Activated B cell treated with CpG ODN at 0.5 μM for 24 hours (primary cell): ENCODE data around the gene MAP3K1. TPM values are rescaled to one million over a fixed set of nuclear protein-coding genes. Genes with fewer than 3 reads are reported as not detected.
"Not testable (repeated sequence)": the region's sequence is repeated elsewhere in the genome, so short reads cannot be mapped to it uniquely, and the experiment has no call there.

Source experiments
- ATAC-seq: fragments of 200-7000 bp; cut with Tn5 transposase; one replicate; pipeline ENCODE4 v1.10.0; 2021; ENCODE audit warnings: low read depth, mild to moderate bottlenecking, moderate library complexity
- CTCF ChIA-PET: fragments of 350-600 bp; sonication (Branson Sonifier 250); formaldehyde crosslinking; loops from one replicate; lab custom pipeline; 2021; ENCODE audit warnings: antibody characterized with exemption; lab: Charles Lee
- POLR2A ChIA-PET: fragments of 350-600 bp; sonication (Branson Sonifier 250); formaldehyde crosslinking; loops from one replicate; lab custom pipeline; 2021; ENCODE audit warnings: antibody characterized with exemption; lab: Charles Lee
- DNase-seq: peaks from one replicate; pipeline ENCODE4 v3.0.0; 2022
- H3K27ac Mint-ChIP-seq: one replicate; pipeline ENCODE4 v1.8.0; 2020; ENCODE audit warnings: mixed read lengths
- H3K27me3 Mint-ChIP-seq: one replicate; pipeline ENCODE4 v1.8.0; 2021; ENCODE audit warnings: mixed read lengths
- H3K36me3 Mint-ChIP-seq: one replicate; pipeline ENCODE4 v1.8.0; 2021; ENCODE audit warnings: low read depth, mixed read lengths
- H3K4me1 Mint-ChIP-seq: one replicate; pipeline ENCODE4 v1.8.0; 2021; ENCODE audit warnings: mixed read lengths
- H3K4me3 Mint-ChIP-seq: one replicate; pipeline ENCODE4 v1.8.0; 2020; ENCODE audit warnings: mild to moderate bottlenecking, mixed read lengths
- H3K9me3 Mint-ChIP-seq: one replicate; pipeline ENCODE4 v1.8.0; 2020; ENCODE audit warnings: mixed read lengths
- CTCF ChIP-seq: fragments of 200-600 bp; IDR thresholded peaks from one replicate; pipeline ENCODE4 v1.8.0; 2022; ENCODE audit warnings: antibody characterized with exemption, mild to moderate bottlenecking
- intact Hi-C: fragments of 100-400 bp; cut with micrococcal nuclease; formaldehyde crosslinking; loops from one replicate; pipeline ENCODE4 v1.15.1; 2024
- total RNA-seq: library from RNA; stranded (reverse); gene quantifications from 2 replicates; pipeline ENCODE4 v1.2.3, GENCODE V29; 2022

Gene MAP3K1
- total RNA-seq, 1 donor from 2014 or later = 102 TPM

- no peak for TF ChIP-seq CTCF
- ChIA-PET CTCF (interaction anchor here (0.7 to 1.2 kb wide), 5 partner anchors 27 to 293 kb away, joined by 3 to 4 read pairs (median 3); no protein-coding TSS in a partner anchor), POLR2A (interaction anchor here (1.5 kb wide), 1 partner anchor 105 kb away, joined by 3 read pairs; no protein-coding TSS in a partner anchor)
- H3K27ac Mint-ChIP-seq = no peak overlapping the region
- no peak overlapping the region for H3K4me3 Mint-ChIP-seq
- no peaks in the 10 kb centered on the region for H3K36me3 Mint-ChIP-seq
- intact Hi-C loops = no loop called here
- ATAC-seq (no peak), DNase-seq (no peak)
- peaks cover 27% of the 10 kb centered on the region for H3K4me1 Mint-ChIP-seq
- H3K9me3 Mint-ChIP-seq = peaks cover 2% of the 10 kb centered on the region
- no peaks in the 10 kb centered on the region for H3K27me3 Mint-ChIP-seq
Observed at GRCh38 chr5:56774957-56775356, 40.4 kb upstream of the MAP3K1 start.

- intact Hi-C loops, CTCF ChIA-PET, H3K27me3 Mint-ChIP-seq, POLR2A ChIA-PET, H3K36me3 Mint-ChIP-seq, H3K9me3 Mint-ChIP-seq, H3K27ac Mint-ChIP-seq, DNase-seq, ATAC-seq, H3K4me3 Mint-ChIP-seq: not testable (repeated sequence)
- peaks cover 14% of the 10 kb centered on the region for H3K4me1 Mint-ChIP-seq
Observed at GRCh38 chr5:56776212-56776846, 39.0 kb upstream of the MAP3K1 start.

GRCh38 chr5:56783261-56783660, 32.1 kb upstream of the MAP3K1 start:
- TF ChIP-seq CTCF = no peak
- intact Hi-C loops = loop anchor here (2.0 kb wide), 1 partner anchor 14 kb away; no protein-coding TSS in a partner anchor
- H3K27ac Mint-ChIP-seq = no peak overlapping the region
- H3K4me3 Mint-ChIP-seq = no peak overlapping the region
- no peaks in the 10 kb centered on the region for H3K36me3 Mint-ChIP-seq
- DNase-seq (no peak), ATAC-seq (no peak)
- ChIA-PET POLR2A (interaction anchor here (0.6 kb wide), 1 partner anchor 97 kb away, joined by 3 read pairs; no protein-coding TSS in a partner anchor), CTCF (no interaction called here)
- H3K27me3 Mint-ChIP-seq = no peaks in the 10 kb centered on the region
- peaks cover 8% of the 10 kb centered on the region for H3K9me3 Mint-ChIP-seq
- no peaks in the 10 kb centered on the region for H3K4me1 Mint-ChIP-seq

- TF ChIP-seq CTCF = no peak
- no peak overlapping the region for H3K4me3 Mint-ChIP-seq
- POLR2A ChIA-PET = no interaction called here
- H3K36me3 Mint-ChIP-seq = no peaks in the 10 kb centered on the region
- intact Hi-C loops = no loop called here
- no peaks in the 10 kb centered on the region for H3K27me3 Mint-ChIP-seq
- CTCF ChIA-PET = no interaction called here
- no peak overlapping the region for H3K27ac Mint-ChIP-seq
- DNase-seq (no peak), ATAC-seq (no peak)
- H3K4me1 Mint-ChIP-seq = no peaks in the 10 kb centered on the region
- no peaks in the 10 kb centered on the region for H3K9me3 Mint-ChIP-seq
Observed at GRCh38 chr5:56786346-56786745, 29.0 kb upstream of the MAP3K1 start.

- H3K4me3 Mint-ChIP-seq = no peak overlapping the region
- no peaks in the 10 kb centered on the region for H3K27me3 Mint-ChIP-seq
- intact Hi-C loops = no loop called here
- H3K4me1 Mint-ChIP-seq = no peaks in the 10 kb centered on the region
- no peaks in the 10 kb centered on the region for H3K36me3 Mint-ChIP-seq
- POLR2A ChIA-PET = no interaction called here
- ATAC-seq (no peak), DNase-seq (no peak)
- no peaks in the 10 kb centered on the region for H3K9me3 Mint-ChIP-seq
- H3K27ac Mint-ChIP-seq = no peak overlapping the region
- CTCF ChIA-PET = no interaction called here
- TF ChIP-seq CTCF = no peak
Observed at GRCh38 chr5:56791396-56791795, 24.0 kb upstream of the MAP3K1 start.
